Sciatic nerve (tissue), 2 donors: Measurements from ENCODE around the gene RBFOX2. TPM values are rescaled to one million over a fixed set of nuclear protein-coding genes. Genes with fewer than 3 reads are reported as not detected.
"Not testable (repeated sequence)": the region's sequence is repeated elsewhere in the genome, so short reads cannot be mapped to it uniquely, and the experiment has no call there.

Experiments
- ATAC-seq: fragments of 200-7000 bp; cut with Tn5 transposase; one replicate; pipeline ENCODE4 v1.9.1; 2020; ENCODE audit warnings: mild to moderate bottlenecking, moderate library complexity
- DNase-seq: peaks from one replicate; pipeline ENCODE4 v3.0.0-alpha.2; 2020; ENCODE audit warnings: low spot score
- intact Hi-C: fragments of 100-400 bp; cut with DNase I; formaldehyde crosslinking; loops from one replicate; pipeline ENCODE4 v1.14.2; 2022
- total RNA-seq: library from RNA; stranded (reverse); fragmentation: NEBNext Ultra II Directional; extraction: Animal tissue kit (Norgen Biotek cat#: 25700); gene quantifications from one replicate; pipeline ENCODE4 v1.2.1, GENCODE V29; 2021
- donor health status: DM: no; HTN: no; CAD: no.
- donor health status: DM: no; HTN: no; CAD: no.

Gene RBFOX2
- total RNA-seq, 1 donor from 2014 or later: 77.7 TPM

DNA sequence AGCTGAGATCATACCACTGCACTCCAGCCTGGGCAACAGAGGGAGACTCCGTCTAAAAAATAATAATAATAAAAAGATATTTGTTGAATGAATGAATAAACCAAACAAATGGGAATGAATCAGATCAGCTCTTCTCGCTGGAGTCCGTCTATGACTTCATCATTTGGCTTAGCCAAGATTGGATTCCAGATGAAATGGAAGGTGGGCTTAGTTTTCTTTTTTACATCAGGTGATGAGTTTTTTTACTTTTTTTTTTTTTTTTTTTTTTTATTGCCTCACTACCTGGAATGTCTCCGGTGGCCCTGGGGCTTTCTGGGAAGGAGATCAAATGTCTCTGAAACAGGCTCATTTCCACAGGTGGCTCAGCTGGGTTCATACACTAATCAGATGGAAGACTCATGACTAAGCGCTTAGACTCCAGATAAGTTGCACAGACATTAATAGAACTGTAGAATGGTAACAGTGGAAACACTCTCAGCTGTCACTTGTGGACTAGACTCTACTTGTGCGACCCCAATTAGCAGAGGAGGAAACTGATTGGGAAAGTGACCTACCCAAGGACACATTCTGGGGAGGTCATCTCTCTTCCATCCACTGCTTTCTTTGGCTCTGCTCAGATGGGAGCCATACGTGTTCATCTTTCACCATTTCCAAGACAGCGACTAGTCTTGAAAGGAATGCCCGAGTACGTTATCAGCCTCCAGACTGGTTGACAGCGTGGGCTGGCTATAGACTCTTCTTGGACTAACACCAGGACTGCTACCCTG lies 20.5 kb upstream of the RBFOX2 start:
- DNase-seq (no peak), ATAC-seq (no peak)
- intact Hi-C loops: no loop called here

DNA sequence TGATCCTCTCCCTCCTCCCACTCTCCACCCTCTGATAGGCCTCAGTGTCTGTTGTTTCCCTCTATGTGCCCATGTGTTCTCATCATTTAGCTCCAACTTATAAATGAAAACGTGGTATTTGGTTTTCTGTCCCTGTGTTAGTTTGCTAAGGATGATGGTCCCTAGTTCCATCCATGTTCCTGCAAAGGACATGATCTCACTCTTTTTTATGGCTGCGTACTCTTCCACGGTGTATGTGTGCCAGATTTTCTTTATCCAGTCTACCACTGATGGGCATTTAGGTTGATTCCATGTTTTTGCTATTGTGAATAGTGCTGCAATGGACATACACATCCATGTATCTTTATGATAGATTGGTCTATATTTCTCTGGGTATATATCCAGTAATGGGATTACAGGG lies 15.9 kb upstream of the RBFOX2 start:
- DNase-seq, intact Hi-C loops, ATAC-seq: not testable (repeated sequence)

DNA sequence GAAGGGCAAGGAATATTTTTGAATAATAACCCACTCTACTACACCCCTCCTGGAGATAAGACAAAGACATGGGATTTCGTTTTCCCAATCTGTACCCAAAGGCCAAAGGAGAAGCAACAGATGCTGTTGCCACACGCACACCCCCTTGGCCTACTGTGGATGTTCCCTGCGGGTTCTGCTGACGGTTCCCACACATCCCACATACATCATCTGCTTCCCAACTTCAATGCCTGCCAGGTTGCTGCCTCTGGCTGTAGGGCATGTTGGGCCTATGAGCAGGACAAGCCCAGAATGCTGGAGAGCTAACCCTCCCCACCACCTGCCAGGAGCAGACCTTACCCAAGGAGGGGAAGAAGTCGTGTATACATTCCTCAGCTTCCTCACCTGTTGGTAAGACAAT lies 13.6 kb upstream of the RBFOX2 start:
- no peak for ATAC-seq
- DNase-seq: no peak
- intact Hi-C loops: no loop called here

DNA sequence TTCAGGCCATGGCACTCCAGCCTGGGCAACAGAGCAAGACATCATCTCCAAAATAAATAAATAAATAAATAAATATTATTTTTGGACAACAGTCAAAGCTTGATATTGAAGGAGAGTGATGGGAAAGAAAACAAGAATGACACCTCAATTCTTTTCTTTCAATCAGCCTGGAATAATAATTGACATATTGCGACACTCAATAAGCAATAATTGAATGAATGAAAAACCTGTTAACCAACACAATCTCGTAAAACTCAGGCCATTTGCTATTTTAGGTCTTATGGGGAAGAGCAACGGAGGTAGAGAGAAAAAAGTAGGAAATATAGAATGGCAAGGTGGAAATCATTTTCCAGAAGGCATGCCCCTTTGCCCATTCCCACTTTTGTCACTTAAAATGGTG lies 10.5 kb upstream of the RBFOX2 start:
- no peak for DNase-seq
- no peak for ATAC-seq
- intact Hi-C loops: no loop called here

DNA sequence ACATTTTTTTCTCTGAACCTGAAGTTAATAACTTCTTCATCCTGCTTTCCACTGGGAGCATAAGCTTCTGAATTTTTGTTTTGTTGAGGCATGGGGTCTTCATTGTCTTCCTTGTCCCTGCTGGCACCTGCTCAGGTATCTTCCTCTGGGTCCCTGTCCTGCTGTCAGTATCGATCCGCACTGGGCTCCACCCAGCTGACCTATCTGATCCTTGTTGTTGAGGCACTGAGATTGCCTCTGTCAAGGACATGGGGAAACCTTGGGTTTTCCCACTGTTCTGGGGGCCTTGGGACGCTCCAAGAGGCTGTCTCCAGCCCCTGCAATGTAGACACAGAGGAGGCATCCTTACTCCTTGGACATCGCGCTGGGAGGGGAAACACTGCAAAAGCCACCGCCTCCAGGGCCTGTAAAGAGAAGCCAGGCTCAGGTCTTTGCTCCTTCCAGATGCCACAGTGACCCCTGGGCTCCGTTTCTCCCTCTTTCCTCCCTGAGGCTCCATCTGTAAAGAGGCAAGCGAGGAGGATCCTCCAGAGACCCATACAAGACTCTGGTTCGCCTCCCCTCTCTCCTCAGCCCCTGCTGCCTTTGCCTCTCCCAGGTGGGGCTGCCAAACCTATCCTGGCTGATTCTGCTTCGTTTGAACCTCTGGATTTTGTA lies 8.6 kb upstream of the RBFOX2 start:
- ATAC-seq (no peak), DNase-seq (no peak)
- intact Hi-C loops: no loop called here

DNA sequence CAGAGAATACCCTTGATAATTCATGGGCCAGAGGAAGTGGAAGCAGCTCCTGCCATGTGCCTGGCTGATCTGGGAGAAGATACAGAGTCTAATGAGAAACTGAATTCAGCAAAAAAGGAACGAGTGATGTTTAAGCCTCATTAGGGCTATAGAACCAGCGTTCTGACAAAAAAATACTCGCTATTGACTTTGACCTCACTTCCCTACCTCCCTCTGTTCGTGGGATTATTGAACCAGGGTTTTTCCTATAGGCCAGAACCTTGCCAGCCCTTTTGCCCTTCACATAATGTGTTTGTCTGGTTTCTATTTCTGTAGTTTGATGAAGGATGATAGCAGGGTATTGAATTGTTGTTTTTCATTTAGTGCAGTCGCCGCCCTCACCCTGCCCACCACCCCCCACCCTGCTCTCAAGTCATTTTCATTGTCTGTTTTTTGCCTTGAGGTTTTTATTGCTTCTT lies 7.6 kb upstream of the RBFOX2 start:
- peak; percentile 55 for ATAC-seq
- DNase-seq: no peak
- intact Hi-C loops: no loop called here

DNA sequence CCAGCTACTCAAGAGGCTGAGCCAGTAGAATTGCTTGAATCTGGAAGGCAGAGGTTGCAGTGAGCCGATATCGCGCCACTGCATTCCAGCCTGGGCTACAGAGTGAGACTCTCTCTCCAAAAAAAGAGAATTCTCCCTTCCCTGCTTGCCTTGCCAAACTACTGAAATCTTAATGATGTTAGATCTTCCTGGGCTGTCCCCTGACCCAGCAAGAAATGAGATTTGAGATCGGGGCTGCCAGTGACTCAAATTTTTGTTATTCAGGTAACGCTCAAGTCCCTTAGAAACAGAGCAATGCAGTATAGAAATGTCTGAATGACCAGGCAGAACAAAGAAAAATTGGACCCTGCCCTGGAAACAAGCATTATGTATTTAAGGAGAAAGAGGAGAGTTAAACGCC lies 4.0 kb upstream of the RBFOX2 start:
- ATAC-seq (no peak), DNase-seq (no peak)
- intact Hi-C loops: no loop called here

DNA sequence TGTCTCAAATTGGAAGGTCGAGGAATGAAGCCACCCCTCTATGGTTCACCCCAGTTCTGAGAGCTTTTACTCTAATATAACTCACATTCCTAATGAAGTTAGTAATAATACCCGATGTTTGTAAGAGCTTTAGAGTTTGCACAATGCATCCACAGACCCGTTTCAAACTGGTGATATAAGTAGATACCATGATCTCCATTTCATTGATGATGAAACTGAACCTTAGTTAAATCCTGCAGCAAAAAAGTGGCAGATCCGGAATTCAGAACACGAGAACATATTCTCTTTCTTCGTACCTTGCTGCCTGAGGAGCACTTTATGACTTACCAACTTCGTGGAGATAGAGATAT lies 757 bp upstream of the RBFOX2 start:
- DNase-seq: no peak
- no peak for ATAC-seq
- intact Hi-C loops: no loop called here

DNA sequence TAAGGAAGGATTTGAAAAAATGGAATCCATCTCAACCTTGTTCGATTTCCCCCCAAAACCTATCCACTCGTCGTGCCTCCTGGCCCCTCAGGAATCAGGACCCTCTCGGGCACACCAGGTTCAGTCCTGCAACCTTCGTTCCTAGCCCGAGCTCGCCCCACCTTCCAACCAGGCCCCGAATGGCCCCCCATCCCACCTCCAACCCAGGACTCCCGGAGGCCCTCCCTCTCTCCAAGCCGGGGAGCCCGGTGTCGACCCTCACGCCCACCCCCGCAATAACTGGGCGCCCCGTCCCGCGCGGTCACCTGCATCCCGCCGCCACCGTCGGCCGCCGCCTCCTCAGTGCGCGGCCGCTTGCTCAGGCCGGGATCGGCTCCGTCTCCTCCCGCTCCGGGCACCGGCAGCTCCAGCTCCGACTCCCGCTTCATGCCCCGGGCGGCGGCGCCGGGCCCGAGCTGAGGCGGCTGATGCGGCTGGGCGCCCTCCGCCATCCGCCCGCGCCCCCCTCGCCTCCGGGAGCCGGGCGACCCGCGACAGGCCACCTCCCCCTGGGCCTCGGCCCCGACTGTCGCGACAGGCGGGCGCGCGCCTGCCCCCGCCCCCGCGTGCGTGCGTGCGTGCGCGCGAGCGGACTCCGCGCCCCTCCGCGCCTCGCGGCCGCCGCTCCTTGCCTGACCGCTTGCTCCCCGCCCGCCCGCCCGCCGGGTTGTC lies 534 bp downstream of the RBFOX2 start:
- intact Hi-C loops: no loop called here
- no peak for ATAC-seq

DNA sequence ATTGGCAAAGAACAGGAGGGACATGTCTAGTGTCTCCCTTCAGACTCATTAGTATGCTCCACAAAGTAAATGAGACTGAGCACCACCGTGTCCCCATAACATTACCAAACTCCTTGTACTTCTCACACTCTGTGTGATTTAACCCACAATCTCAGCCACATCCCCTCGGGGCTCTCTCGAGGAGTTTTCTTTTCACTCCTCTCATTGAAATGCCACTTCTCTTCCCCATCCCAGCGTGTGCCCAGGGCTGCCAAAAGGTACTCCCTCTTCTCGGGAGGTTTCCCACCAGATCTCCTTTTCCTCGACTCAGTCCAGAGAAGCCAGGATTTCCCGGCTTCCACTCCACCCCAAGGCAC lies 1.1 kb downstream of the RBFOX2 start:
- DNase-seq: no peak
- ATAC-seq: no peak
- intact Hi-C loops: no loop called here

More for the DNA sequence above, 534 bp downstream of the RBFOX2 start:
- DNase-seq: peak; percentile 67

DNA sequence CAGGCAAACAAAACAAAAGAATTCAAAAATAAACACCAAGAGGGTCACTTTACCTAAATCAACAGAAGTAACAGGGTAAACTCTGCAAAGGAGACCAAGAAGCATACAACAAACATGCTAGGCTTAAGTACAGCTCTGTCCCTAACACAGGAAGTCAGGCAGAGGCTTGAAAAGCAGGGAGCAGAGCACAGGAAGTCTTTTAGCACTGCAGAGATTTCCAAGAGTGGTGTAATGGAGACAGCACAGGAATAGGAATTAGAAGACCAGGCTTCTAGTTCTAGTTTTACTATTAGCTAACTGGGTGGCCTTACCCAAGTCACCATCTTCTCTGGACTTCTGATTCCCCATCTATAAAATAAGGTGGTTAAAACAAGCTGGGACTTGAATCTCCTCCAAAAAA lies 1.9 kb downstream of the RBFOX2 start:
- ATAC-seq (no peak), DNase-seq (no peak)
- intact Hi-C loops: no loop called here

DNA sequence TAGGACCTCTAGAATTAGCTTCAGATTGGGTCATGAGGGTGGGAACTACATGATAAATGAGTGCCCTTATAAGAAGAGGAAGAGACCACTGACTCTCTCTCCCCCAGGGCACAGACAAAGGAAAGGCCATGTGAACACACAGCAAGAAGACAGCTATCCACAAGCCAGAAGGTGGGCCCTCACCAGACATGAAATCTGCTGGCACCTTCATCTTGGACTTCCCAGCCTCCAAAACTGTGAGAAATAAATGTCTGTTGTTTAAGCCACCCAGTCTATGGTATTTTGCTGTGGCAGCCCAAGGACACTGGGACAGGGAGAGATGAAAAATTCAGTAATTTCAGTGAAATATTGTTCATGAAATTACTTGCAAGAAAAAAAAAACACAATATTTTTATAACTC lies 5.9 kb downstream of the RBFOX2 start:
- DNase-seq (no peak), ATAC-seq (no peak)
- intact Hi-C loops: no loop called here

DNA sequence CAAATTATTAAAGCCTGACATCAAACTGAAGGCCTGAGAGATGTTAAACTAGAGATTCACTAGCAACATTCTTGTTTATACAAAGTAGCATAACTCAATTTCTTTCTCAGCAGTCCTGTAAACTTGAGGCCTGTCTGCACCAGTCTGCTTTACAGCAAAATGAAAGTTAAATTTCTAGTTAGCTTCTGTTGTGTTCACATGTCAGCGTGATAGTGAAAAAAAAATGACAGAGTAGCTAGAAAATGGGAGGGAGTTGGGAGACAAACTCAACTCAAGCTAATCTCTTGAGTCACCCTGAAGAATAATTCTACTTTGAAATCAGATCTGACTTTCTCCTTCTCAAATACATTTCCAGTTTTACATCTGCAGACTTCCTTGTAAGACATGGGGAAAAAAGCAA lies 6.5 kb downstream of the RBFOX2 start:
- intact Hi-C loops: no loop called here
- ATAC-seq (peak; percentile 19), DNase-seq (no peak)

DNA sequence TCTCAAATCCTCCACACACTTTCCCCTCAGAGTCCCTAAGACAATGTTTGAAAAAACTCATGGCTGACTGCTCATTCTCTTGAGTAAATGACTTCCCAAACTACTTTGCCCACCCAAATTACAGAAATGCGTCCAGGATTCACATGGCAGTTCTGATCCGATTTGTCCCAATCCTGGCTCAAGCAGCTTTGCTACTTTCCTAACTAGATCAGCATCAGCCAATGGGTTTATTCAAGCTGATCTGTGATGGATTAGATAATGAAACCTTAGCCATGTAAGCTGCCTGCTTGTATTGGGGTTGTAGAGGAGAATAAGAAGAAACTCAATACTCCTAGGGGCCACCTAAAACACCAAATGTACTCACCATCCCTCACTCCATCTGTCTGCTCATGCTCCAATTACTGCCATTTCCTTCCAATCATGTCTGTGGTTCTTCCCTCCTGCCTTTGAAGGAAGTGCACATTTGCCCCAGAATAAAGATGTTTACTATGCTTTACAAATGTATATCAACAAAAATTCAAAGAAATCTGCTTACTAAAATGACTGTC lies 6.9 kb downstream of the RBFOX2 start:
- DNase-seq (no peak), ATAC-seq (no peak)
- intact Hi-C loops: no loop called here

DNA sequence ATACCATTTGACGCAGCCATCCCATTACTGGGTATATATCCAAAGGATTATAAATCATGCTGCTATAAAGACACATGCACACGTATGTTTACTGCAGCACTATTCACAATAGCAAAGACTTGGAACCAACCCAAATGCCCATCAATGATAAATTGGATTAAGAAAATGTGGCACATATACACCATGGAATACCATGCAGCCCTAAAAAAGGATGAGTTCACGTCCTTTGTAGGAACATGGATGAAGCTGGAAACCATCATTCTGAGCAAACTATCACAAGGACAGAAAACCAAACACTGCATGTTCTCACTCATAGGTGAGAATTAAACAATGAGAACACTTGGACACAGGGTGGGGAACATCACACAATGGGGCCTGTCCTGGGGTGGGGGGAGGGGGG lies 7.8 kb downstream of the RBFOX2 start:
- intact Hi-C loops: not testable (repeated sequence)

DNA sequence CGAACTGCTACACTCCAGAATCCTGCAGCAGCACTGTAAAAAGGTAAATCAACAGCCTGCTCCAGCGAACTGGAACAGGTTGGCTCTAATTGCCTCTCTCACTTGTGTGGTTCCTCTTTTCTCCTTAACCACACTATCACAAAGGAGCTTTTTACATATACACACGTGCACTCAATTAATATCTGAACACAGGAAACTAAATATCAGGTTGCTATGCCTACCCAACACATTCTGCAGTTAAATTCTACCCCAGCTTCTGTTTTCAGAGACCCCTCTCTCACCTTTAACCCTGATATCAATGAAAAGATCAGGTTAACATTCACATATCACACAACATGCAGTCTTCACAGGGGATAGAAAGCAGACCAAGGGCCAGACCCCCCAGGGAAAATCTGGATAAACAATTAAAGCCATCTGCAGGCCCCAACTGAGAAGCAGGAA lies 11.0 kb downstream of the RBFOX2 start:
- DNase-seq (no peak), ATAC-seq (peak; percentile 44)
- intact Hi-C loops: no loop called here

More for the DNA sequence above, 7.8 kb downstream of the RBFOX2 start:
- not testable (repeated sequence) for DNase-seq, ATAC-seq

DNA sequence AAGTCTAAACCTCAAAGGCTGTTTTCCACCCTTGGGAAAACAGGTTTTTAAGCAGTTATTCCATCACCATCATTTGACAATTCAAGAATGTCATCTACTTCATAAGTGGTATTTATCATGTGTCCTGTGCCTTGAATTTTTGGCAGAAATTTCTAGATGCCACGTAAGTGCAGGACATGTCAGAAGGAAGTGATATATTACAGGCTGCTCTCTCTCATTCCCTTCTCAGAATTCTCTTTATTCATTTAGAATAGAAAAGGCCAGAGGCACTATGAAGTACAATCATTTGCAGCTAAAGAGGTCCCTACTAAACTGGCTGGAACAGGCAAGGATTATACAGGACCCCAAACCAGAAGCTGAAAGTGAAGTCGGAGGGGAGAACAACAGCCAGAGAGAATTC lies 11.9 kb downstream of the RBFOX2 start:
- intact Hi-C loops: no loop called here

DNA sequence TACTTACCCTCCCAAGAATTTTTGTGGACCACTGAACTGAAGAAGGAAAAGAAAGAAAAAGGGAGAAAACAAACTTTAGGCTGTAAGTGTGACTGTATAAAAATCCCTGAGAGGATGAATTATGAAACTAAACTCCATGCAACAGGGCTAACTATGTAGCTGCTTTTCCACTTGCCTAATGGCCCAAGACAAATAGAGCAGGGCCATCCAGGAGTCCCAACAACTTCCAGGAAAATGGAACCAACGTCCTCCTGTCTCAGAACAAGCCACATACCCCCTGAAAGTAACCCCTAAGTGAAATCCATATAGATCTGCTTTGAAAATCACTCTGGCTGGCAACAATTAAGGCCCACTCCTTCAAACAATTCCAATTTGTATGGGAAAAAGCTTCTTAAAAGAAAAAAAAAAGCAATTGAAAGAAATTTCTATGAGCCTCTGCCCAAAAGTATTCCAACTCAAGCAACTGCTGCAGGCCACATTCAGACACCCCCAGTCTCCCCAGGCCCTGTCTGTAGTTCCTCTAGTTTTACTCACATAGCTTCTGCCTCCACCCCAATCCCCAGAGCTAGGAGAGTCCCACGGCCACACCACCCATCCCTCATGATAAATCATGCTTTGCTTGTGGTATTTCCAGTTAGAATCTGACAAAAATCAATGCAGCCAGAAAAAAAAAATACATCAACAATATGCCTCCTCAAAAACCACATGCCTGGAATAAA lies 12.7 kb downstream of the RBFOX2 start:
- no peak for DNase-seq
- peak; percentile 77 for ATAC-seq
- intact Hi-C loops: no loop called here

More for the DNA sequence above, 11.9 kb downstream of the RBFOX2 start:
- DNase-seq (no peak), ATAC-seq (no peak)

DNA sequence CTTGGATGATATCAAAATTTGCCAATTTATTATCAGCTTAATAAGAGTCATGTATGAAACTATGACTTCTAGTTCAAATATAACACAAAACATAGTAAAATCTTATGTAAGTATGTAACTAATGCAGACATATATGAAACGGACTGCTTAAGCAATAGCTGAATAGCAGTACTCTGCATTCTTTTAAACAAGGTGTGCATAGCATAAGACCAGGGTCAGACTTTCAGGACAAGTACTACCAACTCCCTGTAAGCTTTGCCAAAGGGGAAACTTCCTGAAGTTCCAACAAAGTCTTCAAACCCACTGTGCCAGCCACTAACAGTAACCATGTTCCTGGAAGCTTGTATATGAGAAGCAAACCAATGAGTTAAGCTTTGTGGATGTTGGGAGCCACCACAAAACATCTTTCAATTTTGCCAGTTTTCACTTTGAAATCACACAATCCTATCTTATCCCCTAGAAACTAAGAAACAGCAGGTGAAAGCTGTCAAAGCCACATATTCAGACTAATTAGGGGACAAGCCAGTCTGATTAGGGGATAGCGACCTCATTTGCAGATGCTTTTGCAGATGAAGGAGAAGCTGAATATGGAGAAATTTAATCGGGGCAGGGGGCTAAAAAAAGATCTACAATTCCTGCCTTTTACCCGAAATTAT lies 13.3 kb downstream of the RBFOX2 start:
- intact Hi-C loops: no loop called here
- no peak for ATAC-seq
- no peak for DNase-seq
